Colonic mucosa (tissue), 4 donors: ENCODE results near the gene ACAP2. TPM values are rescaled to one million over a fixed set of nuclear protein-coding genes. Genes with fewer than 3 reads are reported as not detected.

Experiments
- DNase-seq: peaks from one replicate; pipeline ENCODE4 v3.0.0-alpha.2; 2020
- H3K27ac ChIP-seq: fragments of 200-600 bp; one replicate; pipeline ENCODE4 v1.8.0; 2021
- H3K27me3 ChIP-seq: fragments of 200-600 bp; one replicate; pipeline ENCODE4 v1.8.0; 2021
- H3K36me3 ChIP-seq: fragments of 200-600 bp; one replicate; pipeline ENCODE4 v1.8.0; 2021
- H3K4me1 ChIP-seq: fragments of 200-600 bp; one replicate; pipeline ENCODE4 v1.8.0; 2021; ENCODE audit warnings: mild to moderate bottlenecking
- H3K4me3 ChIP-seq: fragments of 200-600 bp; one replicate; pipeline ENCODE4 v1.8.0; 2021
- H3K9ac ChIP-seq, 2 donors: one replicate each; pipeline ENCODE4 v1.7.0; 2013; ENCODE audit warnings: control low read depth in 2 of 2, low read depth in 2 of 2, low read length in 2 of 2
- H3K9me3 ChIP-seq: fragments of 200-600 bp; one replicate; pipeline ENCODE4 v1.8.0; 2021
- intact Hi-C: fragments of 100-400 bp; cut with DNase I; formaldehyde crosslinking; loops from one replicate; pipeline ENCODE4 v1.14.1; 2022
- total RNA-seq, 2 donors: library from RNA; stranded (reverse); fragmentation: NEBNext Ultra II Directional in 1 of 2; extraction: Animal tissue kit (Norgen Biotek cat#: 25700) in 1 of 2; gene quantifications; one replicate each; pipeline ENCODE4 v1.2.1, GENCODE V29; 2021
- TF ChIP-seq, protein P1 (sequence below): fragments of 200-600 bp; IDR thresholded peaks from one replicate; pipeline ENCODE4 v1.8.0; 2022; ENCODE audit warnings: antibody characterized with exemption, mild to moderate bottlenecking
- donor health status: healthy.
- donor health status: DM: no; HTN: no; CAD: no.
- donor health status: DM: no; HTN: no; CAD: no.

ACAP2 gene
- total RNA-seq, 2 donors from 2014 or later = 48.8 to 62.4 TPM

DNA sequence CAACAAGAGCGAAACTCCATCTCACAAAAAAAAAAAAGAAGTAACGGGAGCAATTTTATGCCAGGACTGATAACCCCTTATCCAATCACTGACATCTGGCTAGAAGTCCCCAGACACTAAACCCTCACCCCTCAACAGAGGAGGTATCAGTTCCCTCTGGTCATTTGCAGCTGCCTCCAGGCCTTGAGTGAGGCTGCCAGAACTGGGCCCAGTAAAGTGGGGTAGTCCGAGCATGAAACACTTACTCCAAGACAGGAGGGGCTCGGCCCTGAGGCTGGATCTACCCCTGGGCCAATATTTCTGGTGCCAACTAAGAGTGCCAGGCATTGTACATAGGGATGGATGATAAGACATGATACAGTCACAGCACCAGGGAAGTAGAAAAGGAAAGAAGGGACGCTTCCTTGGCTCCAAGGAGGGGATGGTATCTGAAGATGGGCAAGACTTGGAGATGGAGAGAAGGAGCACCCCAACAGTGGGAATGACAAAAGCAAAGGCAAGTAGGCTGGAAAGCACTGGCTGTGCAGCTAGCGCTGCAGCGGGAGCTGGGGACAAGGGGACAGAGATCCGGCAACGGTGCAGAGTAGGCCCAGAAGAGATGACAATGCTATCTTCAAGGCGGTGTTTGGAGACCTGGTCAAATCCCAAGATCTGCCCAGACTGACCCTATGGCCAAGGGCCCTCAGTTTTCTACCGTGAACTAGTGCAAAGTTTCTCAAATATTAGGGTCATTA lies 174.1 kb downstream of the ACAP2 start:
- intact Hi-C loops = no loop called here
- no peak for DNase-seq
- Histone ChIP-seq H3K9me3 (no peaks in the 10 kb centered on the region), H3K4me3 (no peak overlapping the region), H3K27me3 (no peaks in the 10 kb centered on the region), H3K36me3 (no peaks in the 10 kb centered on the region), H3K4me1 (peaks cover 16% of the 10 kb centered on the region), H3K27ac (no peak overlapping the region), H3K9ac (no peak overlapping the region)
- TF ChIP-seq, protein P1, sequence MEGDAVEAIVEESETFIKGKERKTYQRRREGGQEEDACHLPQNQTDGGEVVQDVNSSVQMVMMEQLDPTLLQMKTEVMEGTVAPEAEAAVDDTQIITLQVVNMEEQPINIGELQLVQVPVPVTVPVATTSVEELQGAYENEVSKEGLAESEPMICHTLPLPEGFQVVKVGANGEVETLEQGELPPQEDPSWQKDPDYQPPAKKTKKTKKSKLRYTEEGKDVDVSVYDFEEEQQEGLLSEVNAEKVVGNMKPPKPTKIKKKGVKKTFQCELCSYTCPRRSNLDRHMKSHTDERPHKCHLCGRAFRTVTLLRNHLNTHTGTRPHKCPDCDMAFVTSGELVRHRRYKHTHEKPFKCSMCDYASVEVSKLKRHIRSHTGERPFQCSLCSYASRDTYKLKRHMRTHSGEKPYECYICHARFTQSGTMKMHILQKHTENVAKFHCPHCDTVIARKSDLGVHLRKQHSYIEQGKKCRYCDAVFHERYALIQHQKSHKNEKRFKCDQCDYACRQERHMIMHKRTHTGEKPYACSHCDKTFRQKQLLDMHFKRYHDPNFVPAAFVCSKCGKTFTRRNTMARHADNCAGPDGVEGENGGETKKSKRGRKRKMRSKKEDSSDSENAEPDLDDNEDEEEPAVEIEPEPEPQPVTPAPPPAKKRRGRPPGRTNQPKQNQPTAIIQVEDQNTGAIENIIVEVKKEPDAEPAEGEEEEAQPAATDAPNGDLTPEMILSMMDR = no peak

DNA sequence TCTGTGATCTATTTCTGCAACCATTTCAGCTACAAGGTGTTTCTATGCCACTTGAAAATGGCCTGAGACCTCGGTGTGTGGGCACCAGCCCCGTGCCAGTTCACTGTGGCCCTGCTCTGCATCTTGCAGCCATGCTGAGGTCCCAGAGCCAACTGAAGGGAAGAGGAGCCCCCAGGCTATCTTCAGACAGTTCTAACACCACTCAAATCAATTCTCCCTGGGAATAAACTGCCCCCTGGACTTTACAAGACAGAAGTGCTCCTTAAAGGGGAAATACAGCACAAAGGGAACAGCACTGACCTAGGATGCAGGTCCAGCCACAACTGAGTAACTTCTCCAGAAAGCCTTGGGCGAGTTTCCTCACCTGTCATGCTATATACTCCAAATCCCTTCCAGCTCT lies 175.7 kb downstream of the ACAP2 start:
- TF ChIP-seq, protein P1 = no peak

DNA sequence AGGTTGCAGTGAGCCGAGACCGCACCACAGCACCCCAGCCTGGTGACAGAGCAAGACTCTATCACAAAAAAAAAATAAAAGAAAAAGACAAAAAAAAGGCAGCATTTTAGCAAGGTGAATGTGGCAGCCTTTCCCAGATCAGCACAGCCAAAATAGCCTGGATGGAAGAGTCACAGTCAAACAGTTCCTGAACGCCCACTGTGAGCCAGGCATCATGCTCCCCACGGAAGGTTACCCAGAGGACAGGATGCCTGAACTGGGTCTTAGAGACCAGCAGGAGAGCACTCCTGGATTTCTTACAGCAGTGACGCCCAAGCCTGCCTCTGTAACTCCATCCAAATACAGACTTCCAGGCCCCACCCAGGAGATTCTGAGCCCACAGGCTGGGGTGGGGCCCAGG lies 176.4 kb downstream of the ACAP2 start:
- peaks cover 10% of the 10 kb centered on the region for H3K4me1 ChIP-seq
- H3K4me3 ChIP-seq = no peak overlapping the region
- peak; percentile 6 for DNase-seq
- H3K27ac ChIP-seq = no peak overlapping the region
- no peak overlapping the region for H3K9ac ChIP-seq
- no peaks in the 10 kb centered on the region for H3K36me3 ChIP-seq
- no peaks in the 10 kb centered on the region for H3K27me3 ChIP-seq
- TF ChIP-seq, protein P1 = no peak
- intact Hi-C loops = no loop called here
- H3K9me3 ChIP-seq = no peaks in the 10 kb centered on the region

More for the DNA sequence above, 175.7 kb downstream of the ACAP2 start:
- no peaks in the 10 kb centered on the region for H3K36me3 ChIP-seq
- no peak overlapping the region for H3K4me3 ChIP-seq
- intact Hi-C loops = no loop called here
- no peak for DNase-seq
- no peak overlapping the region for H3K9ac ChIP-seq
- H3K27me3 ChIP-seq = no peaks in the 10 kb centered on the region
- no peak overlapping the region for H3K27ac ChIP-seq
- H3K4me1 ChIP-seq = peaks cover 14% of the 10 kb centered on the region
- no peaks in the 10 kb centered on the region for H3K9me3 ChIP-seq

DNA sequence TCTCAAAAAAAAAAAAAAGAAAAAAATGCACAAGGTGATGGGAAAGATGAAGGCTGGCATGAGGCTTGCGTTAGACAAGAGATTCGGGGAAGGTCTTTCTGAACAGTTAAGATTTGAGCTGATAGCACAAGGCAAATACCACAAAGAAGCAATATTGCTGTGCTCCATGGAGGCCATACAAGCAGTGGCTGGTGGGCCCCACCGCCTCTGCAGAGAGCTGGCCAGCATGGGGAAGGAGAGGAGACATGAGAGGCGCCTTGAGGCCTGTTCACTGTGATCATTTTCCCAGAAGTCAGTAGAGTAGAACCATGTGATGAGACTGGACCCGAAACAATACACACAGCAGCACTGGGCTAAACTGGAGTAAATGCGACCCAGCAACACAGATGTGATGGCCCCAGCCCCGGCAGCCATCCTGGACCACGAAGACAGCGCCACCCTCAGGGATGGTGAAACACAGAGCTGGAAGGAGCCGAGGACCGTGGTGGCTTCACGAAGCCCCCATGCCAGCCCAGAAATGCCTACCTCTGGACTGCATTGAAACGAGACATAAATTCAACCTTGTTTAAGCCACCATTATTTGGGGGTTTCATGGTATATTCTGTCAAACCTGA lies 177.3 kb downstream of the ACAP2 start:
- peak; percentile 10 for DNase-seq
- Histone ChIP-seq H3K36me3 (no peaks in the 10 kb centered on the region), H3K27me3 (no peaks in the 10 kb centered on the region), H3K9ac (no peak overlapping the region), H3K27ac (no peak overlapping the region), H3K4me3 (no peak overlapping the region), H3K4me1 (peaks cover 10% of the 10 kb centered on the region), H3K9me3 (no peaks in the 10 kb centered on the region)
- TF ChIP-seq, protein P1 = no peak
- intact Hi-C loops = no loop called here

DNA sequence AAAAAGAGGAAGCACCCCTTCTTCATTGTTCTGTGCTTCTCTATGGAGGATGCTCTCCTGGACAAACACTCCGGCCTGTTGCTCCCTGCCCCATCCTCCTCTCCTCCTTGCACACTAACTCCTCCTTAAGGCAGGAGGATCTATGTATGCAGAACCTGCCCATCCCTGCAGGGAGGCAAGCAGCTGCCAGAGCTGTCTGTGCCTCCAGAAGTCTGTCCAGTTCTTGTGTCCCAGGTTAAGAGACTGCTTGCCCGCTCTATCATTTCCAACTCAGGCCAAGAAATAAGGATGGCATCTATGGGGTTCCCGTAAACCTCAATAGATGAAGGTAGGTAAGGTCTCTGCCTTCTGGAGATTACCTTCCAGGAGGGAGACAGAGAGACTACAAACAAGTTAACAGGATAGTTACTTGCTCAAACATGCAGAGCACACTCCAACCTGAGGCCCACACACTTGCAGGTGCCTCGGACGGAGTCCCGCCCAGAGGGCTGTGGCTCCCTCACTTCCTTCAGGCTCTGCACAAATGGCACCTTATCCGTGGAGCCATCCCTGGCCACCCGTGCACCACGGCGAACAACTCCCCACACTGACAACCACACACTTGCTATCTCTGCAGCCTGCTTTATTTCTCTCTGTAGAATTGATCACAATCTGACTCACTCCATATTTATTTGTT lies 178.8 kb downstream of the ACAP2 start:
- peaks cover 3% of the 10 kb centered on the region for H3K4me1 ChIP-seq
- DNase-seq = peak; percentile 16
- no peaks in the 10 kb centered on the region for H3K27me3 ChIP-seq
- TF ChIP-seq, protein P1 = no peak
- H3K9me3 ChIP-seq = no peaks in the 10 kb centered on the region
- no peak overlapping the region for H3K27ac ChIP-seq
- no peaks in the 10 kb centered on the region for H3K36me3 ChIP-seq
- intact Hi-C loops = loop anchor here (2.0 kb wide), 1 partner anchor 587 kb away; no protein-coding TSS in a partner anchor
- H3K9ac ChIP-seq = no peak overlapping the region
- no peak overlapping the region for H3K4me3 ChIP-seq
